ENCODE results near the gene KCNG2. TPM values are rescaled to one million over a fixed set of nuclear protein-coding genes. Genes with fewer than 3 reads are reported as not detected.

The KCNG2 gene
- total RNA-seq, 1 donor from 2014 or later, result not detected

GRCh38 chr18:79856119-79857007, 58.6 kb downstream of the KCNG2 start:
- TF ChIP-seq, protein P1, sequence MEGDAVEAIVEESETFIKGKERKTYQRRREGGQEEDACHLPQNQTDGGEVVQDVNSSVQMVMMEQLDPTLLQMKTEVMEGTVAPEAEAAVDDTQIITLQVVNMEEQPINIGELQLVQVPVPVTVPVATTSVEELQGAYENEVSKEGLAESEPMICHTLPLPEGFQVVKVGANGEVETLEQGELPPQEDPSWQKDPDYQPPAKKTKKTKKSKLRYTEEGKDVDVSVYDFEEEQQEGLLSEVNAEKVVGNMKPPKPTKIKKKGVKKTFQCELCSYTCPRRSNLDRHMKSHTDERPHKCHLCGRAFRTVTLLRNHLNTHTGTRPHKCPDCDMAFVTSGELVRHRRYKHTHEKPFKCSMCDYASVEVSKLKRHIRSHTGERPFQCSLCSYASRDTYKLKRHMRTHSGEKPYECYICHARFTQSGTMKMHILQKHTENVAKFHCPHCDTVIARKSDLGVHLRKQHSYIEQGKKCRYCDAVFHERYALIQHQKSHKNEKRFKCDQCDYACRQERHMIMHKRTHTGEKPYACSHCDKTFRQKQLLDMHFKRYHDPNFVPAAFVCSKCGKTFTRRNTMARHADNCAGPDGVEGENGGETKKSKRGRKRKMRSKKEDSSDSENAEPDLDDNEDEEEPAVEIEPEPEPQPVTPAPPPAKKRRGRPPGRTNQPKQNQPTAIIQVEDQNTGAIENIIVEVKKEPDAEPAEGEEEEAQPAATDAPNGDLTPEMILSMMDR (IDR thresholded peaks at IDR 0.05), result no peak
- H3K4me3 Mint-ChIP-seq (ENCODE audit: unreplicated experiment), result no peak overlapping the region
- peaks cover 7% of the 10 kb centered on the region for H3K9me3 Mint-ChIP-seq (ENCODE audit: low read depth)
- H3K4me1 Mint-ChIP-seq (ENCODE audit: low read depth), result peaks cover 12% of the 10 kb centered on the region
- H3K27ac Mint-ChIP-seq (ENCODE audit: unreplicated experiment), result no peak overlapping the region
- H3K36me3 Mint-ChIP-seq (ENCODE audit: low read depth), result no peaks in the 10 kb centered on the region
- H3K27me3 Mint-ChIP-seq (ENCODE audit: low read depth), result peaks cover 28% of the 10 kb centered on the region
- no peak for DNase-seq (ENCODE audit: low spot score)

GRCh38 chr18:79857082-79857671, 59.4 kb downstream of the KCNG2 start:
- TF ChIP-seq, protein P1 (IDR thresholded peaks at IDR 0.05), result no peak
- Mint-ChIP-seq H3K9me3 (ENCODE audit: low read depth) (peaks cover 14% of the 10 kb centered on the region), H3K4me3 (ENCODE audit: unreplicated experiment) (no peak overlapping the region), H3K27ac (ENCODE audit: unreplicated experiment) (no peak overlapping the region), H3K36me3 (ENCODE audit: low read depth) (peaks cover 3% of the 10 kb centered on the region), H3K27me3 (ENCODE audit: low read depth) (peaks cover 34% of the 10 kb centered on the region), H3K4me1 (ENCODE audit: low read depth) (peaks cover 12% of the 10 kb centered on the region)
- no peak for DNase-seq (ENCODE audit: low spot score)

- H3K27me3 Mint-ChIP-seq (ENCODE audit: low read depth), result peaks cover 40% of the 10 kb centered on the region
- peaks cover 12% of the 10 kb centered on the region for H3K4me1 Mint-ChIP-seq (ENCODE audit: low read depth)
- peaks cover 15% of the 10 kb centered on the region for H3K9me3 Mint-ChIP-seq (ENCODE audit: low read depth)
- H3K4me3 Mint-ChIP-seq (ENCODE audit: unreplicated experiment), result no peak overlapping the region
- no peak overlapping the region for H3K27ac Mint-ChIP-seq (ENCODE audit: unreplicated experiment)
- TF ChIP-seq, protein P1 (IDR thresholded peaks at IDR 0.05), result no peak
- peaks cover 3% of the 10 kb centered on the region for H3K36me3 Mint-ChIP-seq (ENCODE audit: low read depth)
- no peak for DNase-seq (ENCODE audit: low spot score)
Measured at GRCh38 chr18:79859314-79859713, 61.6 kb downstream of the KCNG2 start.

- DNase-seq (ENCODE audit: low spot score), result no peak
- Mint-ChIP-seq H3K9me3 (ENCODE audit: low read depth) (peaks cover 15% of the 10 kb centered on the region), H3K27ac (ENCODE audit: unreplicated experiment) (no peak overlapping the region), H3K4me3 (ENCODE audit: unreplicated experiment) (no peak overlapping the region), H3K4me1 (ENCODE audit: low read depth) (peaks cover 7% of the 10 kb centered on the region), H3K36me3 (ENCODE audit: low read depth) (peaks cover 3% of the 10 kb centered on the region), H3K27me3 (ENCODE audit: low read depth) (peaks cover 33% of the 10 kb centered on the region)
- TF ChIP-seq, protein P1 (IDR thresholded peaks at IDR 0.05), result no peak
Measured at GRCh38 chr18:79861687-79862086, 63.9 kb downstream of the KCNG2 start.

DNA sequence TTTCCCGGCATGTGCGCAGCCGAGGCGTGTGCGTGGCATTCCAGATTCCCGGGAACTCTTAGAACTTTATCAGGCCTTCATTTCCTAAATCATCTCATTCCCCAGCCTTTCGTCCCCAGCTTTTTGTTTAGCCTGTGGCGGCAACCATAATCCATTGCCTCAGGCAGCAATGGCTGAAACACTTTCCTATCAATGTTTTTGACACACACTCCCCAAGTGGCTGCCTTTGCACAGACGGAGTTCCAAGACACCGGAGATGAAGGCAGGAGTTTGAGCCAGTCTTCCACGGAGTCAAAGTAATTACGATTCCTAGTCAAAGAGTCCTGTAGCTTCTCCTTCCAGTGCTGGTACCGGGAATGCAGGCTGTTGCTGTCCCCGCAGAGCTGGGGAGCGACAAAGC, 64.8 kb downstream of the KCNG2 start:
- Mint-ChIP-seq H3K27me3 (ENCODE audit: low read depth) (peaks cover 28% of the 10 kb centered on the region), H3K4me1 (ENCODE audit: low read depth) (peaks cover under 1% of the 10 kb centered on the region), H3K27ac (ENCODE audit: unreplicated experiment) (no peak overlapping the region), H3K4me3 (ENCODE audit: unreplicated experiment) (no peak overlapping the region), H3K9me3 (ENCODE audit: low read depth) (peaks cover 15% of the 10 kb centered on the region), H3K36me3 (ENCODE audit: low read depth) (peaks cover 3% of the 10 kb centered on the region)
- no peak for DNase-seq (ENCODE audit: low spot score)
- TF ChIP-seq, protein P1 (IDR thresholded peaks at IDR 0.05), result no peak

Data from chondrocyte (in vitro differentiated cells).